AG10803 (cell line): ENCODE measurements around the gene GCDH.

Experiments used
- DNase-seq: peaks from one replicate; pipeline ENCODE4 v3.0.0; 2010; ENCODE audit warnings: low read depth
- H3K4me3 ChIP-seq: 2 replicates; pipeline ENCODE4 v1.5.1; 2011; ENCODE audit warnings: mild to moderate bottlenecking, low read length, control low read depth
- TF ChIP-seq, protein P1 (sequence below): conservative IDR thresholded peaks from 2 replicates; pipeline ENCODE4 v1.5.1; 2011; ENCODE audit warnings: mild to moderate bottlenecking, low read length, control low read depth, inconsistent platforms

Gene GCDH

DNA sequence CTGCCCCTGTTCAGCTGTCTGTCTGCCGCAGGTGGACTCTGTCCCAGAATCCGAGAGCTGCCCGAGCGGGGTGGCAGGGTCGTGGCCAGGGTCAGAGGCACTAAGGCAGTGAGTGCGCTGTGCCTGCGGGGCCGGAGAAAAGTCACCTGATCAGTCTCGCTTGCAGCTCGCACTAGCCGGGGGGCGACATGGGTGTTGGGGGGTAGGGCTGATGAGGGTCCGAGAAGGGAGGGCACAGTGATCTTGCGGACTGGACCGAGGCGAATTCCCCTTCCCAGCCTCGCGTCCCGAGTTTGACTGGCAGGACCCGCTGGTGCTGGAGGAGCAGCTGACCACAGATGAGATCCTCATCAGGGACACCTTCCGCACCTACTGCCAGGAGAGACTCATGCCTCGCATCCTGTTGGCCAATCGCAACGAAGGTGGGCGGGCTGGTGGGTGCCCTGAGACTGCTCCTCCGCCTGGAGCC lies 627 bp downstream of the GCDH start:
- DNase-seq = no peak
- peak overlapping the region; percentile 97 for H3K4me3 ChIP-seq
- TF ChIP-seq, protein P1, sequence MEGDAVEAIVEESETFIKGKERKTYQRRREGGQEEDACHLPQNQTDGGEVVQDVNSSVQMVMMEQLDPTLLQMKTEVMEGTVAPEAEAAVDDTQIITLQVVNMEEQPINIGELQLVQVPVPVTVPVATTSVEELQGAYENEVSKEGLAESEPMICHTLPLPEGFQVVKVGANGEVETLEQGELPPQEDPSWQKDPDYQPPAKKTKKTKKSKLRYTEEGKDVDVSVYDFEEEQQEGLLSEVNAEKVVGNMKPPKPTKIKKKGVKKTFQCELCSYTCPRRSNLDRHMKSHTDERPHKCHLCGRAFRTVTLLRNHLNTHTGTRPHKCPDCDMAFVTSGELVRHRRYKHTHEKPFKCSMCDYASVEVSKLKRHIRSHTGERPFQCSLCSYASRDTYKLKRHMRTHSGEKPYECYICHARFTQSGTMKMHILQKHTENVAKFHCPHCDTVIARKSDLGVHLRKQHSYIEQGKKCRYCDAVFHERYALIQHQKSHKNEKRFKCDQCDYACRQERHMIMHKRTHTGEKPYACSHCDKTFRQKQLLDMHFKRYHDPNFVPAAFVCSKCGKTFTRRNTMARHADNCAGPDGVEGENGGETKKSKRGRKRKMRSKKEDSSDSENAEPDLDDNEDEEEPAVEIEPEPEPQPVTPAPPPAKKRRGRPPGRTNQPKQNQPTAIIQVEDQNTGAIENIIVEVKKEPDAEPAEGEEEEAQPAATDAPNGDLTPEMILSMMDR = no peak

DNA sequence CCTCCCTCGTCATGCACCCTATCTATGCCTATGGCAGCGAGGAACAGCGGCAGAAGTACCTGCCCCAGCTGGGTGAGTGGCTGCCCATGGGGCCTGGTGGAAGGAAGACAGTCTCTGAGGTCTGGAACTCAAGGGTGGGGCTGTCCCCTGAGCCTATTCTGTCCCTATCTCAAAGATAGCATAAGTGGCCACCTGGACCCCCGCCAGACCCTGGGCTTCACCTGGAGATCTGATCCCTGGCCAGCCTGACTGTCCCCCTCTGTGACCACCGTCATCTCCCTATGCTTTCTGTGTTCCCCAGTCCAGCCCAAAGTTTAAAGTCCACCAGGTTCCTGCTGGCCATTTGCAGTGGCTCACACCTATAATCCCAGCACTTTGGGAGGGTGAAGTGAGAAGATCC lies 2.6 kb downstream of the GCDH start:
- no peak overlapping the region for H3K4me3 ChIP-seq
- no peak for DNase-seq
- TF ChIP-seq, protein P1 = no peak

- TF ChIP-seq, protein P1 = no peak
- H3K4me3 ChIP-seq = no peak overlapping the region
- DNase-seq = no peak
Observed at GRCh38 chr19:12896460-12896859, 5.5 kb downstream of the GCDH start.

GRCh38 chr19:12899891-12900518 lies 9.0 kb downstream of the GCDH start:
- no peak overlapping the region for H3K4me3 ChIP-seq
- TF ChIP-seq, protein P1 = no peak
- no peak for DNase-seq

DNA sequence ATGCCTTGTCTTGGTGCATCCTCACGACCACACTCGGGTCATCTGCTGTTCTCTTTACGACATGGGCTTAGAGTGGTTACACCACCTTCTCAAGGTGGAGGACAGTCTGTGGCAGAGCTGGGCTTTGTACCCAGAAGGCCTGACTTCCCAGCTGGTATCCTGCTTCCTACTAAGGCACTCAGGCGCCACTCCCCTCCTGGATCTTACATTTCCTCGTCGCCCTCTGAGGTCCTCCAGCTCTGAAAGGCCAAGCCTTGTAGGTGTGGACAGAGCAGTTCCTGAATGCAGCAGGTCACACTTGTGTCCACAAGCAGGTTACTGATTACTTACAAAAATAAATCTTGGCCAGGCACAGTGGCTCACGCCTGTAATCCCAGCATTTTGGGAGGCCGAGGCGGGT lies 16.2 kb downstream of the GCDH start:
- DNase-seq = no peak
- H3K4me3 ChIP-seq = no peak overlapping the region
- TF ChIP-seq, protein P1 = no peak

- no peak for DNase-seq
Observed at GRCh38 chr19:12912571-12912970, 21.6 kb downstream of the GCDH start.

GRCh38 chr19:12913011-12913561 lies 22.1 kb downstream of the GCDH start:
- DNase-seq = peak; percentile 58
- TF ChIP-seq, protein P1 = no peak

More at GRCh38 chr19:12912571-12912970, 21.6 kb downstream of the GCDH start:
- H3K4me3 ChIP-seq = no peak overlapping the region
- TF ChIP-seq, protein P1 = no peak

More at GRCh38 chr19:12913011-12913561, 22.1 kb downstream of the GCDH start:
- no peak overlapping the region for H3K4me3 ChIP-seq
